Activated naive CD8-positive, alpha-beta T cell treated with anti-CD3 and anti-CD28 coated beads, Interleukin-2, amount 50 U/mL, for 16 hours (primary cell): ENCODE results near the gene KIF17.

ENCODE experiments used
- DNase-seq: peaks from one replicate; pipeline ENCODE4 v3.0.0-alpha.2; 2020; ENCODE audit warnings: low read depth, low spot score

Gene KIF17

DNA sequence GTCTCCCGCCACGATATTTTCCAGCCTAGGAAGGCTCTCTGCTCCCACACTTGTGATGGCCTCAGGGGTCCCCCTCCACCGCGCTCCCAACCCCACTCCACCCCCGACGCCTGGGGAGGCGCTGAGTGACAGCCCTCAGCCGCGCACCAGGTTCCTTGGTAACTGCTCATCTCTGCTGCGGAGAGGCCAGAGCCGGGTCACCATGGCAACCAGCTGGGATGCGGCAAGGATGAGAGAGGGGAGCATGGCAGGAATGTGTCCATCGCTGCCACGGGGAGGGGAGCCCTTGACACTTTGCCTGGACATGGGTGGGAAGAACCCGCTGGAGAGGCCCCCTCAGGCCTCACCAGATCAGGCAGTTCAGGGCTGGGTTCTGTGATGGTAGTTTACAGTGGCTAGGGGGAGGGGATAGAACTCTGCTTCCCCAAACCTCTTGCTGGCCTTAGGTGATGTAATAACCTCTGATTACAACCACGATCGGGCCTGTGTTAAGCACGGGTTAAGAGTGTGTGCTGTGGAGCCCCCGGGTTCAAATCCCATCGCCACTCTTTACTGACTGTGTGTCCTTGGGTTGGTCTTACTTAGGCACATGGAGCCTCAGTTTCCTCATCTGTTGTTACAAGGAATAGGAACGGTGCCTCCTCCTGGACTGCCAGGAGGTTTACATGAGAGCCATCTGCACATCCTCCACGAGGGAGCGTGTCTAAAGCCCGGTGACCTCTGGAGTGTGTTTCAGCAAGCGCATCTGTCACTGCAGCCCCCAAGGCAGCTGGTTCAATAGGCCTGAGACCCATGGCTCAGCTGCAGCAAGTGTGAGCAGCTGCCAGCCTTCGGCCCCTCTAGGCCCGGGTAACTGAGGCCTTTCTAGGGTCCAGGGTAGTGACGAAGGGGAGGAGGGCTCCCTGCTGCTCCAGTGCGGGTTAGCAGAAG lies 6.3 kb downstream of the KIF17 start:
- no peak for DNase-seq

DNA sequence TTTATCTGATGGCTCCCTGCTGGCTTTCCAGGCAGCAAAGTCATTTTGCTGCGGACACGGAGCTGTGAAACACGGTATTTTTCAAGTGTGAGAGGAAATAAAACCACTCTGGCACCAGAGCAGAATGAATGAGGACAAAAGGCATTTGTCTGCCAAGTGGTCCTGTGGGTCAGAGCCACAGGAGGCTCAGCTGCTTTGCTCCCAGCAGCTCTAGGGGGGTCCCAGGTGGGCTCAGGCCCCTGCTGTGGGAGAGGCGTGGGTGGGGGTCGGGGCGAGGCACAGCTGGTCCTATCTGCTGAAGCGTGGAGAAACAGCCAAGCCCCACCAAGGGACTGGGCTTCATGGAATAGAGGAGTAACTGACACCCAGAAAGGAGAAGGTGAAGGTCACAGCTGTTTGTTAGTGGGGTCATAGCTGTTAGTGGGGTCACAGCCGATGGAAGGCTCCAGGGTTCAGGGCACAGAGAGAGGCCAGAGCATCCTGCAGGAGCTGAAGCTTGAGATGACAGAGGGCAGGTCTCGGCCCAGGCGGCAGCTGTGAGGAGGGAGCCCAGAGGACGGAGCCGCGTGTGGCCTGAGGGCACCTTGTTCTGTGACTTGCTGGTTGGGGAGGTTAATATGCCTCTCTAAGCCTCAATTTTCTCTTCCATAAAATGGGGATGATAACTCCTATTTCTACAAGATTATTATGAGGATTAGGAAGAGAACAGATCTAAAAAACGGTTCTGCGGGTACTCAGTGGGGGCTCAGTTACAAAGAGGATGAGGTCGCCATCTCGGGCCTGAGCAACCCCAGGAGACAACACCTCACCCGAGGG lies 7.1 kb downstream of the KIF17 start:
- DNase-seq = no peak

DNA sequence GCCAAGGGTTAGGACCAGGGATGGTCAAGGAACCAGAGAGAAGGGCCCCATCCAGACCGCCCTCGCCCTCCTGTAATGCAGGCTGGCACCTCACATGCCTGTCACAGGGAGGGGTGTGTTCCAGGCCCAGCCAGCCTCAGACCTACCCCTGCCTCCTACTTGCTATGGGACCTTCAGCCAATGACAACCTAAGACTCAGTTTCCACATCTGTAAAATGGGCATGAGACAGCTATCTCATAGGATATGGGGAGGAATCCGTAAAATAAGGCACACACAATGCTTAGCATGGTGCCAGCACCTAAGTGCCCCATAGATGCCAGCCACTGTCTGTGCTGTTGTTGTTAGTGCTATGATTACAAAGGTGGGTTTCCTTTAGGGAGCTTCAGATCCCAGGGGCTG lies 7.9 kb downstream of the KIF17 start:
- no peak for DNase-seq

DNA sequence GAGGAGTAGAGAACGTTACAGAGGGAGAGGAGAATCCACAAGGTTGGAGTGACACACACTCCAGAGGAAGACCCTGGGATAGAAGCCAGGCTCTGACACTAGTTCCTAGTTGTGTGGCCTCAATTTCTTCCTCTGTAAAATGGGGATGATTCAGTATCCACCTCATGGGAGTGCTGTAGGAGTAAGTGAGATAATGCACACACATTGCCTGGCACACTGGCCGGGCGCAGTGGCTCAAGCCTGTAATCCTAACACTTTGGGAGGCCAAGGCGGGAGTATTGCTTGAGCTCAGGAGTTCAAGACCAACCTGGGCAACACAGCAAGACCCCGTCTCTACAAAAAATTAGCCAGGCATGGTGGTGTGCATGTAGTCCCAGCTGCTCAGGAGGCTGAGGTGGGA lies 8.9 kb downstream of the KIF17 start:
- no peak for DNase-seq

- DNase-seq = no peak
Measured at GRCh38 chr1:20708057-20708456, 9.8 kb downstream of the KIF17 start.

DNA sequence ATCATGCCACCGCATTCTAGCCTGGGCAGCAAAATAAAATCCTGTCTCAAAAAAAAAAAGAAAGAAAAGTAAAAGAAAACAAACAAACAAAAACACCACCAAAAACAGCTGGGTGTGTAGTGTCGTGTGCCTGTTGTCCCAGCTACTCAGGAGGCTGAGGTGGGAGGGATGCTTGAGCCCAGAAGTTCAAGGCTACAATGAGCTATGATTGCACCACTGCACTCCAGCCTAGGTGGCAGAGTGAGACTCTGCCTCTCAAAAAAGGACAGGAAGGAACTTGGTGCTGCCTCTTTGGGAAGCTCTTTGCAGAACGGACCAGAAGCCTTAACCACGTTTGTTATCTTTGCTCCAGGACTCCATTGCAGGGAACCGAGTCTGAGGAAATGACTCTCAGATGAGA lies 11.0 kb downstream of the KIF17 start:
- DNase-seq = no peak

- no peak for DNase-seq
Measured at GRCh38 chr1:20705203-20705755, 12.5 kb downstream of the KIF17 start.

GRCh38 chr1:20704390-20705202 lies 13.2 kb downstream of the KIF17 start:
- DNase-seq = no peak

DNA sequence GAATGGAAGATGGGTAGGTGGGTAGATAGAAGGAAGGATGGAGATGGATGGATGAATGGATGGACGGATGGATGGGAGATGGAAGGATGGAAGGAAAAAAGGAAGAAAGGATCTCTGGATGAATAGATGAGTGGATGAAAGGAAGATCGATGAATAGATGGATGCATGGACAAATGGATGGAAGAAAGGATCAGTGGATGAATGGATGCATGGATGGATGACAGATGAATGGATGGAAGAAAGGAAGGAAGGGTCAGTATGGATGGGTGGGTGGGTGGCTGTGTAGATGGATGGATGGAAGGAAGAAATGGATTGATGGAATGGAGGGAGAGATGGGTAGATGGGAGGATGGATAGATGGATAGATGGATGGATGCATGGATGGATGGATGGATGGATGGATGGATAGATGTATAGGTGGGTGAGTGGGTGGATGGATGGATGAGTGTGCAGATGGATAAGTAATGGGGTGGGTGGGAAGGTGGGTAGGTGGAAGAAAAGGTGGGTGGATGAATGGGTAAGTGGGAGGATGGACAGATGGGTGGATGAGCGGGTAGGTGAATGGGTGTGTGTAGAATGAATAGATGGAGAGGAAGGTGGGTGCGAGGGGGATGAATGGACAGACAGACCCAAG lies 14.6 kb downstream of the KIF17 start:
- no peak for DNase-seq

DNA sequence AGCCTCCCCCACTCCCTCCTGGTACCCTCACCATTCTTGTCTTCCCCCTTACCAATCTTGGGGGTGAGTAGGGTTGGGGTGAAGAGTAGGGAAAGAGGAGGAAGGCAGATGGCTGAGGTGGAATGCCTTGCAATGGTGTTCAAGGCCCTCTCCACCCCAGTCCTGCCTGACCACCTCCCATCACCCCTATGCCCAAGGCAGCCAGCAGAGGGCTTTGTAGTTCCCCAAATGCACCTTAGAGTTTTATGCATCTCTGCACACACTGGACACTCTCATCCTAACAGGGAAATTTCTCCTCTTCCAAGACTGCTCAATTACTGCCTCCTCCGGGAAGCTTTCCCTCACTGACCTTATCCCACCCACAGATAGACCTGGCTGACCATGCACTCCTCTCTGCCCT lies 15.4 kb downstream of the KIF17 start:
- DNase-seq = no peak

DNA sequence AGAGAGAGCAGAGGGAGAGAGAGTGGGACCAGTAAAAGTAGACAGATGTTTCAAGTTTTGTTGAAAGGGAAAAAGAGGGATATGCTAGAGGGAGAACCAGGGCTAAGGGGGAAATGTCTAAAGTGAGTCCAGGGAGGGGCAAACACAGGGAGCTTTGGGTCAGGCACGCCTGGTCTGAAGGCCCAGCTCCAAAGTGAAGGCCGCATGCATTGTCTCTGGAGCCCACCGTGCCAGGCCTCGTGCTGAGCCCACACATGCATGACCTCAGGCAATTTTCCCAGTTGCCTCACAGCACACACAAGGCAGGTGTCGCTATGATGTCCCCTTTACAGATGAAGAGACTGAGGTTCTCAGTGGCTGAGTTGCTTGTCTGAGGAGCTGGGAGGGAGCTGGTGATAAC lies 16.0 kb downstream of the KIF17 start:
- DNase-seq = no peak

DNA sequence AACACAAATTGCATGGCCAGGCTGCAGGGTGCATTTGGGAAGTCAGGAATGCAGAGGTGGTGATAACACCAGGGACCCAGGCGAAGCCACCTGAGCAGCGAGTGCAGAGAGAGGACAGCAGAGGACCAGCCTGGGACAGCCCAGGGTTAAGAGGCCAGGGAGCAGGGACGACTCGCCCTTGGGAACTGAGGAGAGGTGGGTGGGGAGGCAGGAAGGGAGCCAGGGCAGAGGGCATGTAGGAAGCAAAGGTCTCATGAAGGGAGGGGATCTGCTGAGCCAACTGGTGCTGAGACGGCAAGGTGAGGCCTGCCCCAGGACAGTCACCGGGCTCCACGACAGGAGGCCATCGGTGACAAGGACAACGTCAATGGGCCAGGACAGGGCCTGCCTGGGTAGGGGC lies 16.4 kb downstream of the KIF17 start:
- DNase-seq = no peak

GRCh38 chr1:20700636-20701215 lies 17.1 kb downstream of the KIF17 start:
- DNase-seq = no peak

DNA sequence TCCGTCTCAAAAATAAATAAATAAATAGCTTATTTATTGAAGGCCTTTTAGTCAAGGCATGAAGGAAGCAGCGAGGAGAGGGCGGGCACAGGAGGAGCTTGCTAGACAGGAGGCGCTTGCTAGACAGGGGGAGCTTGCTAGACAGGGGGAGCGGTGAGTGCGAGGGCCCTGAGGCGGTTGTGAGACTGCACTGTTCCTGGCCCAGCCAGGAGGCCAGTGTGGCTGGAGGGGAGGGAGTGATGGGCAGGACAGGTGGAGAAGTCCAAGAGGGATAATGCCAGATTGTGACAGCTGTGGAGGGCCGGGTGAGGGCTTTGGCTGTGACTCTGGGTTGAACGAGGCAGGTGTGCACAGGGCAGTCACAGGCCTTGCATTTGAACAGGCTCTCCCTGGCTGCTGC lies 18.2 kb downstream of the KIF17 start:
- DNase-seq = no peak

GRCh38 chr1:20698195-20698910 lies 19.5 kb downstream of the KIF17 start:
- no peak for DNase-seq

DNA sequence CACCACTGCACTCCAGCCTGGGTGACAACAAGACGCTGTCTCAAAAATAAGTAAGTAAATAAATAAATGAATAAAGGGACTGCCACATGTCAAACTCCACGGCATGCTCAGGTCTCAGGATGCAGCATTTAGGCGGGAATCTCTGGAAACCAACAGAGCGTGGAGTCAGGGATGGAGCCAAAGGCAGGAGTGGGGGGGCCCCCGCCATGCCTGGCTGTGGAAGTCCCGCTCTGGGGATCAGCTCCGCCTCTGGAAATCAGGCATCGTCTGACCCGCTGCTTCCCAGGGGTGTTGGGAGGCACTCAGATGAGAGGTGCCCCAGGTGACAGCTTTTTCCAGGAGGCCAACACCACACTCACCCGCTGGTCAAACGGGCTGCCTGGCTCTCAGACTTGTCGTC lies 20.2 kb downstream of the KIF17 start:
- no peak for DNase-seq

DNA sequence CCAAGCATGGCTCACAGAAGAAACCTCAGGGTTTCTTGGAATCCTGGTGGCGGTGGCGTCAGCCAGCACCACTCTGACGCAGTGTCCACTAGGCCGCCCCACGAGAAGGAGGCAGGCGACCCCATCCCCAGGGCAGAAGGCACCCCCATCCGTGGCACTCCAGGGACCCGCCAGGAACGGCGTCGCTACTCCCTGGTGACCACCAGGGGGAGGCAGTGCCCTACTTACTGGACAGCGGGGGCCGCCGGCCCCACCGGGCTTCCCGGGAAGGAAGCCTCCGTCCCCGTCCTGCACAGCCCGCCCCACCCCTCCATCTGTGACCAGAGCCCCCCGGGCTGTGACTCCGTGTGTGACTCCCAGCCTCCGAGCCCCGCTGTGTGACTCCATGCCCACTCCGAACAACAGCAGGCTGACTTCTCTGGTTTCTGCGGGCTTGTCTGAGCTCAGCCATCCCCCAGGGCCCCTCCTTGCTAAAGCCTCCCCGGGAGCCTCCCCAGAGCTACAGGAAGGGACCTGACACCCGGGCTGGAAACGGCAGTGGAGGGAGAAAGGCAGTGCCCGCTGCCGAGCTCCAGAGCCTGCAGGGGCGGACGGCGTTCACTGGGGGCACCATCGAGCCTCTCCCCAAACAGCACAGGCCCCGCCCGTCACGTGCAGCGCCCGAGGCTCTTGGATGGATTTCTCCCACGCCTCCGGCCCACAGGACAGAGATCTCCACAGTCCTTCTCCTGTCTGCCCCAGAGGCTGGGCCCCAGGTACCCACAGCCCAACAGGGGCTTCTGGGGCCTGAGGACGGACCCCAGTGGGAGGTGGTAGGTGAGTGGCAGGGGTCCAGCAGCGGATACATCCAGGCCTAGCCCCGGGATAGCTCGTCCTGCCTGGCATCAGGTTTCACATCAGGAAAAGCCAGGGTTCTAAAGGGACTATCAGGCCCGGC lies 21.1 kb downstream of the KIF17 start:
- DNase-seq = peak; percentile 41

GRCh38 chr1:20695515-20695914 lies 22.3 kb downstream of the KIF17 start:
- no peak for DNase-seq

DNA sequence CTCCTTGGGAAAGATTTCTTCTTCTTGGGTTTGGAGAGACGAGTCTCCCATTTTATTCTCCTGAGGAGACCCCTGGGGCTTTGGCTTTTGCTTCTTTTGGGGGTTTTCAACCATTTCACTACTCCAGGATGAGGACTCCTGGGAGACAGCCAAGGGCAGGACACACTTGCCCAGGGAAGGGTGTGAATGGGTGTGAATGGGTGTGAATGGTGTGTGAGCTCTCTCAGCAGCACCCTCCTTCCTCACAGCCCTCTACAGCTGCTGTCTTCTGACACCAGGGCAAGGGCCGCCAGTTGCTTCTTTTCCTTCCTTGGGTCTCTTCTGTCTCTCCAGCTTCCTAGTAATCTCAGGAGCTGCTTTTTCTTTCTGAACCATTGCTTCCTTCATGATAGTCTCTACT lies 24.2 kb downstream of the KIF17 start:
- DNase-seq = no peak
